ENCODE measurements around the gene LAMP2. TPM values are rescaled to one million over a fixed set of nuclear protein-coding genes. Genes with fewer than 3 reads are reported as not detected.

Gene LAMP2
- total and polyA plus RNA-seq, 2 of the 8 experiments (the other 6 are each of a cell fraction or from before 2014, with no cell fraction given): 21.2 to 29.9 TPM

DNA sequence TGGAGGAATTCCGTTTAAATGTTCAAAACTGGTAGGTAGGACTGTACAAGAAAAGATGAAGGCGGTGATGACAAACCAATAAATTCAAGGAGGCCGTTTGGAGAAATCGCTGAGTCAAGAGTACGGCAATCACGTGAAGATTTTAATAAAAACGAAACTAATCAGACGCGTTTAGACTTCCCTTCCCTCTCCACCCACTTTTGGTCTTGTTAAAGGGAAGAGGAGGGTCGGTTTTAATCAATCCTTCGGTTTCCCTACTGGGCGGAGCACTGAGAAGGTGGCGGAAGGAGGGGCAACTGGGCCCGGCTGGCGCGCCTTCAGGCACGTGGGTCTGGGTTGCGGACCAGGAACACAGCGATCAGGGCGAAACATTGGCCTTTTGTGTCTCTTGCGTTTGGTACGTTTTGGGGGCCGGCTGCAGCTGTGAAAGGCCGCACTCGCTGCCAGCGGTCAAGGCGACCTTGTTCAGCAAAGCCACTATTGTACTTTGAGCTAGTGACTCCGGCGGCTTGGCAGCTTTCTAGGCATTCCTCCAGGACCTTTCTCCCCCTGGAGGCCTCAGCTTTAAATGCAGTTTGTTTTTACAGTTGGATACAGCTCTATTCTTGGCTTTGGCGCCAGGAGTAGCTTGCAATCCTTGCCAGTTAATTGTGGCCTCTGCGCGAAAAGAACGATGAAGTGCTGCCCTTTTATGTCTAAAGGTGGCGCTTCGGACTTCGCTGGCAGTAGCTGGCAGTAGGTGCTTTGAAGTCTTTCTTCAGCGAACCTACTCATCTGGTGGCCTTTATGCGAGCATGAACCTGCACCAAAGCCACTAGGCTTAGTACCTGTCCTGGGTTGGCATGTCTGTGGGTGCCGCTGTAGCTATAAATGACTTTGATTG, 16.8 kb upstream of the LAMP2 start:
- Histone ChIP-seq H3K9ac (replicated peaks in 1 of 4; ENCODE audit: extremely low read depth in 1 of 4, low read depth in 3 of 4, low read length in 3 of 4) (peak overlapping the region; percentile 37 to 84 (median 59)), H4K91ac (replicated peaks; ENCODE audit: insufficient read length, low read length) (no peak overlapping the region), H3K36me3 (ENCODE audit: control insufficient read depth in 2 of 4, insufficient read depth in 4 of 4, low read length in 3 of 4) (no peaks in the 10 kb centered on the region), H4K5ac (ENCODE audit: insufficient read length, low read depth, low read length) (peak overlapping the region; percentile 54), H2BK5ac (ENCODE audit: low read depth, low read length) (peak overlapping the region; percentile 61; the same call in 1 of the 2 replicates), H3K4ac (replicated peaks; ENCODE audit: insufficient read length, low read depth, low read length) (no peak overlapping the region), H3K18ac (ENCODE audit: extremely low read depth, low read length) (no peak overlapping the region; the same call in 1 of the 2 replicates), H3K79me1 (ENCODE audit: low read depth, low read length) (no peaks in the 10 kb centered on the region), H2BK12ac (ENCODE audit: low read depth, low read length) (no peak overlapping the region), H3K14ac (ENCODE audit: insufficient read length) (no peak overlapping the region), H3K27ac (ENCODE audit: low read depth, low read length) (peak overlapping the region; percentile 58; the same call in 1 of the 2 replicates), H2AK5ac (ENCODE audit: low read depth, low read length) (no peak overlapping the region), H2AFZ (ENCODE audit: low read length) (peak overlapping the region; percentile 90), H3K23me2 (ENCODE audit: low read depth, low read length) (no peaks in the 10 kb centered on the region), H3K4me2 (ENCODE audit: insufficient read depth in 1 of 2, low read depth in 2 of 2, low read length in 2 of 2) (peak overlapping the region; percentile 62 to 76), H3K56ac (replicated peaks; ENCODE audit: insufficient read length, low read depth, low read length) (no peak overlapping the region), H3K79me2 (ENCODE audit: control insufficient read depth in 1 of 2, insufficient read depth in 2 of 2, low read length in 2 of 2) (no peaks in the 10 kb centered on the region), H4K8ac (ENCODE audit: extremely low read depth, insufficient read depth, low read length) (no peak overlapping the region), H2BK120ac (replicated peaks; ENCODE audit: low read depth, low read length) (no peak overlapping the region), H2BK20ac (ENCODE audit: low read length) (no peak overlapping the region), H2BK15ac (ENCODE audit: low read length) (no peak overlapping the region), H4K20me1 (replicated peaks in 1 of 2; ENCODE audit: control insufficient read depth in 1 of 2, insufficient read depth in 2 of 2, low read length in 2 of 2) (no peaks in the 10 kb centered on the region), H3K9me3 (ENCODE audit: insufficient read depth in 2 of 2, low read depth in 1 of 2, low read length in 1 of 2) (no peaks in the 10 kb centered on the region), H3K4me1 (replicated peaks in 1 of 4; ENCODE audit: control insufficient read depth in 3 of 4, insufficient read depth in 4 of 4, low read length in 3 of 4) (0 out of 7 replicates have a peak, but pooled peaks cover 0 to 2% (median 0%) of the 10 kb centered on the region in 4 experiments), H3K23ac (ENCODE audit: insufficient read length) (no peak overlapping the region), H3K27me3 (replicated peaks in 1 of 4; ENCODE audit: control insufficient read depth in 3 of 4, extremely low read depth in 1 of 4, insufficient read depth in 3 of 4, low read length in 3 of 4) (no peaks in the 10 kb centered on the region), H3K4me3 (ENCODE audit: extremely low read depth in 1 of 4, insufficient read depth in 2 of 4, low read depth in 3 of 4, low read length in 4 of 4) (peak overlapping the region; percentile 36 to 63 (median 48))
- CTCF ChIA-PET (ENCODE audit: partially characterized antibody): interaction anchor here (0.8 to 1.9 kb wide), 18 partner anchors 10 to 226 kb away, joined by 3 to 5 read pairs (median 4); partner anchors contain the start of gene TMEM255A
- POLR2A ChIA-PET (ENCODE audit: partially characterized antibody): interaction anchor here (0.7 to 1.1 kb wide), 2 partner anchors 15 to 17 kb away, joined by 4 read pairs; partner anchors contain the start of gene LAMP2
- WGBS, 2 experiments (ENCODE audit: extremely low coverage in 1 of 2, insufficient coverage in 1 of 2, insufficient read length in 1 of 2, insufficient replicate concordance in 2 of 2, low coverage in 1 of 2, low lambda C conversion rate in 2 of 2, missing lambda C conversion rate in 1 of 2): 4% methylated on average over 38 of the region's 39 CpGs; no CpG with 5 or more reads in 1 of the 2 experiments
- peak; percentile 53 to 63 for DNase-seq (ENCODE audit: low read depth in 1 of 2, low spot score in 2 of 2)
- FAIRE-seq: no peak
- TF ChIP-seq MAFK (IDR thresholded peaks at IDR 0.05; ENCODE audit: low read depth, low read length) (peak; percentile 46; the same call in 1 of the 2 replicates), TEAD4 (IDR thresholded peaks at IDR 0.05; ENCODE audit: low read depth, low read length) (0 out of 2 replicates have a peak, but pooled peaks have one; percentile 28), ATF3 (IDR thresholded peaks at IDR 0.05; ENCODE audit: insufficient read depth, low read depth, low read length) (no peak), SRF (IDR thresholded peaks at IDR 0.05; ENCODE audit: low read depth, low read length) (no peak), POLR2A (IDR thresholded peaks at IDR 0.05; ENCODE audit: control extremely low read depth in 1 of 2, low read depth in 2 of 2, low read length in 2 of 2) (peak; percentile 37 to 70), POLR2AphosphoS5 (IDR thresholded peaks at IDR 0.05; ENCODE audit: low read depth, low read length) (peak; percentile 67; the same call in 1 of the 2 replicates), TAF7 (optimal IDR thresholded peaks at IDR 0.05; ENCODE audit: borderline replicate concordance, low read depth, low read length) (peak; percentile 29), JUN (IDR thresholded peaks at IDR 0.05; ENCODE audit: low read depth, low read length) (no peak), RBBP5 (IDR thresholded peaks at IDR 0.05; ENCODE audit: borderline replicate concordance, low read depth, low read length) (peak; percentile 62; the same call in 1 of the 2 replicates), PHF8 (conservative IDR thresholded peaks at IDR 0.05; ENCODE audit: low read depth, low read length) (peak; percentile 47; the same call in 1 of the 2 replicates), ASH2L (IDR thresholded peaks at IDR 0.05; ENCODE audit: low read length) (peak; percentile 45)
